SU-DHL-6 (cell line): ENCODE results near the gene AIG1.

Experiments used
- H2AFZ ChIP-seq: fragments of 200-600 bp; sonication (generic); 2 replicates; pipeline ENCODE4 v1.6.1; 2014; ENCODE audit warnings: low read depth, mild to moderate bottlenecking, moderate library complexity, mixed read lengths, antibody characterized with exemption, low read length; ENCODE audit not compliant: severe bottlenecking
- H3F3A ChIP-seq: fragments of 200-600 bp; shearing (Covaris generic); 2 replicates; pipeline ENCODE4 v1.6.0; 2016; ENCODE audit warnings: antibody characterized with exemption, mild to moderate bottlenecking; ENCODE audit not compliant: insufficient read depth
- H3K27ac ChIP-seq: fragments of 200-600 bp; sonication (generic); 2 replicates; pipeline ENCODE4 v1.5.1; 2016; ENCODE audit warnings: low read depth, mild to moderate bottlenecking, low read length, moderate library complexity, mixed read lengths
- H3K27me3 ChIP-seq: fragments of 200-600 bp; sonication (generic), shearing (Covaris generic); 2 replicates; pipeline ENCODE4 v1.6.0; 2014; ENCODE audit warnings: mild to moderate bottlenecking, low read length
- H3K36me3 ChIP-seq: fragments of 200-600 bp; sonication (generic); 2 replicates; pipeline ENCODE4 v1.6.1; 2014; ENCODE audit warnings: mild to moderate bottlenecking, low read length, mixed read lengths
- H3K4me2 ChIP-seq: fragments of 300-600, 200-600 bp; shearing (Covaris generic), sonication (generic); 2 replicates; pipeline ENCODE4 v1.6.0; 2014; ENCODE audit warnings: low read length, low read depth, mild to moderate bottlenecking; ENCODE audit not compliant: poor library complexity, severe bottlenecking
- H3K4me3 ChIP-seq: fragments of 200-600 bp; sonication (generic); 2 replicates; pipeline ENCODE4 v1.5.1; 2014; ENCODE audit warnings: antibody characterized with exemption, low read length, mild to moderate bottlenecking, mixed read lengths; ENCODE audit not compliant: insufficient read depth, poor library complexity, severe bottlenecking
- H3K79me2 ChIP-seq: fragments of 200-600 bp; sonication (generic); 2 replicates; pipeline ENCODE4 v1.6.1; 2014; ENCODE audit warnings: mild to moderate bottlenecking, low read length, moderate library complexity; ENCODE audit not compliant: insufficient read depth
- H3K9ac ChIP-seq: fragments of 200-600 bp; sonication (generic); 2 replicates; pipeline ENCODE4 v1.7.0; 2014; ENCODE audit warnings: mild to moderate bottlenecking, low read length
- H3K9me2 ChIP-seq: fragments of 200-600 bp; sonication (generic); replicated peaks from 2 replicates; pipeline ENCODE4 v1.6.1; 2014; ENCODE audit warnings: low read length; ENCODE audit not compliant: insufficient read depth
- H3K9me3 ChIP-seq: fragments of 200-600 bp; sonication (generic); 2 replicates; pipeline ENCODE4 v1.6.1; 2014; ENCODE audit warnings: low read length, mixed read lengths; ENCODE audit not compliant: insufficient read depth
- H4K20me1 ChIP-seq: fragments of 200-600 bp; sonication (generic); 2 replicates; pipeline ENCODE4 v1.6.1; 2014; ENCODE audit warnings: low read depth, mild to moderate bottlenecking, antibody characterized with exemption, low read length, moderate library complexity, mixed read lengths
- EZH2phosphoT487 ChIP-seq: fragments of 200-600 bp; sonication (generic), shearing (Covaris generic); conservative IDR thresholded peaks from 2 replicates; pipeline ENCODE4 v1.6.1; 2018; ENCODE audit warnings: mild to moderate bottlenecking, antibody characterized with exemption, low read length, moderate library complexity, mixed read lengths
- TF ChIP-seq, protein P1 (sequence below): fragments of 200-600 bp; sonication (generic); IDR thresholded peaks from one replicate; pipeline ENCODE4 v1.5.1; 2017; ENCODE audit warnings: antibody characterized with exemption, mild to moderate bottlenecking, low read length, moderate library complexity; ENCODE audit not compliant: insufficient read depth, poor library complexity, severe bottlenecking

AIG1 gene

GRCh38 chr6:143195349-143195845 lies 134.7 kb downstream of the AIG1 start:
- H3K9ac ChIP-seq, result no peak overlapping the region
- H3K27ac ChIP-seq, result no peak overlapping the region
- H3K79me2 ChIP-seq, result no peaks in the 10 kb centered on the region
- H3K36me3 ChIP-seq, result no peaks in the 10 kb centered on the region
- no peak overlapping the region for H2AFZ ChIP-seq
- no peaks in the 10 kb centered on the region for H3K9me3 ChIP-seq
- no peaks in the 10 kb centered on the region for H3F3A ChIP-seq
- no peak overlapping the region for H3K4me2 ChIP-seq
- H3K27me3 ChIP-seq, result no peaks in the 10 kb centered on the region
- no peaks in the 10 kb centered on the region for H4K20me1 ChIP-seq
- no peaks in the 10 kb centered on the region for H3K9me2 ChIP-seq
- no peak for TF ChIP-seq EZH2phosphoT487
- no peak overlapping the region for H3K4me3 ChIP-seq

DNA sequence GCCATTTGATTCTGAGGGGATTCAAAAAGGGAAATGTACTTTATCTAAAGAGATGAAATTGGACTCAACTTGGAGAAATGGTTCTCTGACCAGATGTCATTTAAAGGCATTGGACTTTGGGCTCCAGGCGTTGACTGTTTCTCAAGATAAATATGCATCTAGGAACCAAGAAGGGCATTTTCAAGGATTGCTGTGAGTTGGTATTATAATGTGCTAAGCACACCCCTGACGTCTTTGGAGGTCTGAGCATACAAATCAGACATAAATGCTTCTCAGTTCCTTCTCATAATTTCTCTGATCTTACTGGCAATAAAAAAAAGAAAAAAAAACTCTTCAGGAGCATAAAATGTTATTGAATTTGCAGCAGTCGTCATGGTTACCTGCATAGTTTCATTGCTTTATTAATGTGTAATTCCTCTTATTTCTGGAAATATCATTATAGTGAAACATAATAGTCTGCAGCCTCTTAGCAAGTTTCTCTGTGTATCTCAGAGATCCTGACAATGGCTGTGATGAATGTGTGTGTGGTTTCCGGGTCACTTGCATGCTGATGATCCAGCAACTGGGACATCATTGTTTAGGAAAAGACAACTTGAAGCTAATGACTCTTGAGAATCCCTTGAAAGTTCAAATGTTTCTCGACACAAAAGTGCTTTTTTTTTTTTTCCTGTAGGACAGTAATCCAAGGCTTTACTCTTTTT lies 136.0 kb downstream of the AIG1 start:
- Histone ChIP-seq H2AFZ (no peak overlapping the region), H3K36me3 (no peaks in the 10 kb centered on the region), H3F3A (no peaks in the 10 kb centered on the region), H3K4me3 (no peak overlapping the region), H3K27ac (no peak overlapping the region), H3K27me3 (no peaks in the 10 kb centered on the region), H3K4me2 (no peak overlapping the region), H3K9ac (no peak overlapping the region), H3K79me2 (no peaks in the 10 kb centered on the region), H3K9me2 (no peaks in the 10 kb centered on the region), H4K20me1 (no peaks in the 10 kb centered on the region), H3K9me3 (no peaks in the 10 kb centered on the region)
- TF ChIP-seq, protein P1, sequence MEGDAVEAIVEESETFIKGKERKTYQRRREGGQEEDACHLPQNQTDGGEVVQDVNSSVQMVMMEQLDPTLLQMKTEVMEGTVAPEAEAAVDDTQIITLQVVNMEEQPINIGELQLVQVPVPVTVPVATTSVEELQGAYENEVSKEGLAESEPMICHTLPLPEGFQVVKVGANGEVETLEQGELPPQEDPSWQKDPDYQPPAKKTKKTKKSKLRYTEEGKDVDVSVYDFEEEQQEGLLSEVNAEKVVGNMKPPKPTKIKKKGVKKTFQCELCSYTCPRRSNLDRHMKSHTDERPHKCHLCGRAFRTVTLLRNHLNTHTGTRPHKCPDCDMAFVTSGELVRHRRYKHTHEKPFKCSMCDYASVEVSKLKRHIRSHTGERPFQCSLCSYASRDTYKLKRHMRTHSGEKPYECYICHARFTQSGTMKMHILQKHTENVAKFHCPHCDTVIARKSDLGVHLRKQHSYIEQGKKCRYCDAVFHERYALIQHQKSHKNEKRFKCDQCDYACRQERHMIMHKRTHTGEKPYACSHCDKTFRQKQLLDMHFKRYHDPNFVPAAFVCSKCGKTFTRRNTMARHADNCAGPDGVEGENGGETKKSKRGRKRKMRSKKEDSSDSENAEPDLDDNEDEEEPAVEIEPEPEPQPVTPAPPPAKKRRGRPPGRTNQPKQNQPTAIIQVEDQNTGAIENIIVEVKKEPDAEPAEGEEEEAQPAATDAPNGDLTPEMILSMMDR, result no peak
- no peak for TF ChIP-seq EZH2phosphoT487

- no peak overlapping the region for H3K4me3 ChIP-seq
- H3K9me3 ChIP-seq, result no peaks in the 10 kb centered on the region
- H3K4me2 ChIP-seq, result no peak overlapping the region
- H3F3A ChIP-seq, result no peaks in the 10 kb centered on the region
- H3K79me2 ChIP-seq, result no peaks in the 10 kb centered on the region
- no peaks in the 10 kb centered on the region for H3K27me3 ChIP-seq
- no peaks in the 10 kb centered on the region for H3K9me2 ChIP-seq
- no peak overlapping the region for H2AFZ ChIP-seq
- no peak overlapping the region for H3K9ac ChIP-seq
- no peaks in the 10 kb centered on the region for H4K20me1 ChIP-seq
- no peaks in the 10 kb centered on the region for H3K36me3 ChIP-seq
- no peak for TF ChIP-seq EZH2phosphoT487
- TF ChIP-seq, protein P1, result no peak
- no peak overlapping the region for H3K27ac ChIP-seq
These were observed 136.7 kb downstream of the AIG1 start for GRCh38 chr6:143197377-143197776.

GRCh38 chr6:143198312-143198711 lies 137.6 kb downstream of the AIG1 start:
- no peak overlapping the region for H3K4me3 ChIP-seq
- no peak overlapping the region for H3K9ac ChIP-seq
- no peaks in the 10 kb centered on the region for H3K36me3 ChIP-seq
- H3F3A ChIP-seq, result no peaks in the 10 kb centered on the region
- no peaks in the 10 kb centered on the region for H3K9me3 ChIP-seq
- H3K79me2 ChIP-seq, result no peaks in the 10 kb centered on the region
- no peaks in the 10 kb centered on the region for H3K27me3 ChIP-seq
- no peak overlapping the region for H3K27ac ChIP-seq
- H3K9me2 ChIP-seq, result no peaks in the 10 kb centered on the region
- no peak overlapping the region for H2AFZ ChIP-seq
- no peak overlapping the region for H3K4me2 ChIP-seq
- no peak for TF ChIP-seq EZH2phosphoT487
- TF ChIP-seq, protein P1, result no peak
- H4K20me1 ChIP-seq, result no peaks in the 10 kb centered on the region
